HG03469 (cell line): Measurements from ENCODE around the gene CRYBA4.

Experiments used
- ATAC-seq: cut with Tn5 transposase; IDR thresholded peaks from one replicate; pipeline ENCODE4 v1.9.1; 2021; ENCODE audit warnings: mild to moderate bottlenecking, moderate library complexity, moderate number of reproducible peaks; ENCODE audit not compliant: unreplicated experiment

Gene CRYBA4

DNA sequence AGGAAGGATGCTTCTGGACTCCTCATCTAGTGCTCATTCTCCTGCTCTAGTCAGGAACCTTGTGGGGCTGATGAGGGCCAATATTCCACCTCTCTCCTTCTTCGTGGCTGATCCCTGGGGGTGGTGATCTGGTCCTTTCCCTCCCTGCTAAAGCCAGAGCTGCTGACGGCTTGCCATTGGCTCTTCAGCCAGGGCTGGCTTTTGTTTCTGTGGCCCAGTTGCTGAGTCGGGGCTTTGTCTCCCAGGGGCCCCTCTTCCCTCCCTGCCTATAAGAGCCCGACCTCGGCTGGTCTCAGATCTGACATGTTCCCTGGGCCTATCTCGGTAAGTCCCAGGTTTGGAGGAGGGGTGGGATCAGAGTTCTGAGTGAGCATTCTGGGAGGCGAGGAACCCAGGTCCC is at the start of gene CRYBA4:
Gene CRYBA4, plus strand, starts transcription at position 301 of the 400 bp plus-strand sequence. CDS start 634 bp downstream, outside the sequence.
- ATAC-seq, result no peak

DNA sequence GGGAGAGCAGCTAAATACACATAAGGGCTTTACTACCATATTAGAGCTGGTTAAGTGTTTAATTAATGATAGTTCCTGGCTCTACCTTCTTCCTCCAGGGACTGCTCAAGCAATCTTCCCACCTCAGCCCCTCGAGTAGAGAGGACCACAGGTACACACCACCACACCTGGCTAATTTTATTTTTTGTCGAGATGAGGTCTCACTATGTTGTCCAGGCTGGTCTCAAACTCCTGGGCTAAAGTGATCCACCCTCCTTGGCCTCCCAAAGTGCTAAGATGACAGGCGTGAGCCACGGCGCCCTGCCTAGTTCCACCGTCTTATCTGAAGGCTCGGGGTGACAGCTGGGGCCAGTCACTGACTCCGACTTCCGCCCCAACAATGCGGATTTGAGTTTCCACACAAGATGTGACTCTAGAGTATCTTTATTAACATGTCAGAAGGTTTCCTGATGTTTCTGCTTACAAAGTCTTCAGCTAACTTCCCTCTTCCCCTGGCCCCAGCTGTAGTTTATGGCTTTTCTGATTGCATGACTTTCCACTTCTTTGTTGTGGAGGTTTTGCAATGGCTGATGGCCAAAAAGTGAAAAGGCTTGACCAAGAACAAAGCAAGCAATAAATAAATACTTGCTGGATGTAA is 48.6 kb upstream of the CRYBA4 start:
- no peak for ATAC-seq

DNA sequence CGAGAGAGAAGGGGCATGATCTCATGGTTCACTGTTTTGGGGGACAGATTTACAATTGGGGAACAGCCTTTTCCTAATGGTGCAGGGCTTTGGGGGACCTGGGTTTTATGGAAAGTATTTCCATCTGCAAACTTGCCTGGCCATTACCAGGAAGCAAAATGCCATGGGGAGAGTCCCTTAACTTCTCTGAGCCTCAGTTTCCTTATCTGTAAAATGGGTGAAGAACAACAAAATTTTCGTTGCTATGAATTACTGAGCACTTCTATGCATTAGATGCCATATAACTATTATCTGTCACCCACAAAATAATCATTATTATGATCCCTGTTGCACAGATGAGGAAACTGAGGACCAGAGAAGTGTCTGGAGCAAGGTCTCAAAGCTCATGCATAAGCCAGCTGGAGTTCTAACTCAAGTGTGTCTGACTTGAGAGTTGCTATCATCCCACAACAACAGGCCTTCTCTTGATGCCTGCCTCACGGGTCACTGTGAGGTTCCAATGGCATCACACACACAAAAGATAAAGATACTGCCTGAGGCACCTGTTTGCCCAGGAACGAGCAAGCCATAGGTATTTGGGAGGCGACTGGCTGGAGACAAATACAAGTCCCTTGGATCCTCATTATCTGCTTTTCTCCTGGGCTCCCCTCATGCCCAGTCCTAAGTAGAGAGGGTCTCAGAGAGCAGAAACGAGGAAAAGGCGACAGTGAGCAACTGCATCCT is 47.6 kb upstream of the CRYBA4 start:
- no peak for ATAC-seq

DNA sequence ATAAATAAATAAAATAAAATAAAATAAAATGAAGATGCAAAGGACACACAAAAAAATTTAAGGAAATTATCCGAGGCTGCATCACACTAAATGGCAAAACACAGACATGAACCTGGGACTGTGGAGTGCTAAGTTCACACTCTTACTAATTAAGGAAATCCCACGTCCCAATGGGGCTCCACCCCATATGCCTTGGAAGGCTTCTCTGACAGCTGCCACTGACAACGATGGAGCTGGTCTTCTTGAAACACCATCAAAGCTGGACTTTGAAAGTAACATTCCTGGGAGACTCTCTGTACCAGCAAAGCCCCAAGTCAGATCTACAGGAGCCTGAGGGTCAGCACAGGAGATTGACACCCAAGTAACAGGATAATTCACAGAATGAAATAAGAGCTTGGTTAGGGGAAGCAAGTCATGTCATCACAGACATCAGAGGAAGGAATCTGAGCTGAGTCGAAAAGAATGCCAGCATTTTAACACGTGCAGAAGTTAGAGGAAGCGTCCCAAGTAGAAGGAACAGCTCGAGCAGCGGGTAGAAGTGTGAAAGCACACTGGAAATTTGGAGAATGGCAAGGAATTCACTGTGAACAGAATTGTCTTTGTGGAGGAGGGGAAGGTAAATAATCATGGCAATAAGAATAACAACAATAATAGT is 45.6 kb upstream of the CRYBA4 start:
- no peak for ATAC-seq

DNA sequence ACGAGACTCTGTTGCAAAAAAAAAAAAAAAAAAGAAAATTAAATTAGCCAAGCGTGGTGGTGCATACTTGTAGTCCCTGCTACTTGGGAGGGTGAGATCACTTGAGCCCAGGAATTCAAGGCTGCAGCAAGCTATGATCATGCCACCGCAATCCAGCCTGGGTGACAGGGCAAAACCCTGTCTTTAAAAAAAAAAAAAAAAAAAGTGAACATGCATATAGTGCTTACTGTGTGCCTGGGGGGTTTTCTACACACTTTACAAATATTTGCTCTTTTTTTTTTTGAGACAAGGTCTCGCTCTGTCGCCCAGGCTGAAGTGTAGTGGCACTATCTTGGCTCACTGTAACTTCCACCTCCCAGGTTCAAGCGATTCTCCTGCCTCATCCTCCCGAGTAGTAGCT is 44.7 kb upstream of the CRYBA4 start:
- no peak for ATAC-seq

DNA sequence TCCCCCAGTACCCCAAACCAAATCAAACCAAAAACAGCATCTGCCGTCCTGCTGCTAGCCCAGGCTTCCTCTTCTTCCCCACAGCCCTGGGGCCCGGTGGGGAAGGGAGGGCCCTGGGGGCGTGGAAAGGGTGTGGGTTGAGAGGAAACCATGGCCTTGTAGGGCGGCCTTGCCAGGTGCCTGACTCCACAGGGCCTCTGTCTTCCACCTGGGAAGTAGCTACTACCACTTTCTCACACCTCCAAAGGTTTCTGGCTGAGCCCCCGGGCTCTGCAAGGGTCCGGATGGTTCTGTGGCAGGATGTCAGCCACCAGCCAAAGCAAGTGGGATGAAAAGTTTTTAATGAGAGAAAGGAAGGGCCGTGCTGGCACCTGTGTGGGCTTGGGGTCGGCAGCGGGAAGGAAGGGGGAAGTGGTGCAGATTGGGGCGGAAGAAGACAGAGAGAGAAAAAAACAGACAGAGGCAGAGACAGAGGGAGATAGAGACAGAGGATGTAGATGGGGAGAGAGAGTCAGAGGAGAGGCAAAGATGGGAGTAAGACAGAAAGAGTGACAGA is 42.4 kb upstream of the CRYBA4 start:
- ATAC-seq, result no peak

DNA sequence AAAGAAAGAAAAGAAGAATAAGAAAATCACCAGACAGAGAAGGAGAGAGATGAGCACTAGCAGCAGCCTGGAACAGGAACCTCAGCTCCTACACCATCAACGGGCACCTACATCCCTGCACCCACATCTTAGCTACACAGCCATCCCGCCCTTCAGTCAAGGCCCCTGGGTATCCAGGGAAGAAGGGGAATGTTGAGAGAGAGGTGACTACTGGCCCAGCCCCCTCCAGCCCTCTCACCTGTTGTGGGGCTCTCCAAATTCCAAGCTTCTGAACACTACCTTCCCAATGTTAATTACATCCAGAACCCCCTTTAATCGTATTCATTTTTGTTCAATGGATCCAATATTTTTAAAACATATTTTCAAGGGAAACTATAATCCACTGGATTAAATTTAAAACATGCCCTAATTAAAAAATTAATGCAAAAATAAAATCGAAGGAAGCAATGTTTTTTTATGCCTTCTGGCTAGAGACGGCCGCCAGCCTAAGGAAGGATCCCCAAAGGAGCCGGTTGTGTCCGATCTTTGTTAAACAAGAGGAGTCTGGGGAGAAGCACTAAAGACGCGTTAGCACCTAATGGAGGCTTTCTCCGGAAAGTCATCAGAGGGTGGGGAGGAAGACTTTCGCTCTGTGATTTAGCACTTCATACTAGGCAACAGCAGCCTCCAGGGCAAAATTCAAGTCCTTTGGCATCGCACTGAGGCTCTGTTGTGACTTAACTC is 41.4 kb upstream of the CRYBA4 start:
- ATAC-seq, result no peak

DNA sequence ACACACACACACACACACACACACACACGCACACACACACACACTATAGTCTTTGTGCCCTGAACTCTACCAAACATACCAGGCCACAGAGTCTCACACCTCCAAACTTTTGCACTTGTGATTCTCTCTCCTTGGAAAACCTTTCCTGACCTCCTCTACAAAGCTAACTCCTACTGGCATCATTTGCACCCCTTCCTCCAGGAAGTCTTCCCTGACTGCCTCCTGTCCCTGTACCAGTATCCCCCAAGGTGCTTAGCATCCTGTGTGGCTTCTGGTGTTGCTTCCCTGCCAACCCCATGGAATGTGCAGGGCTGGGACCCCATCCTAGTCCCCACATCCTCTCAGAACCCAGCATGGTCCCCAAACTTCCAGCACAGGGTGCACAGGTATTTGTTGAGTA is 40.7 kb upstream of the CRYBA4 start:
- ATAC-seq, result no peak

DNA sequence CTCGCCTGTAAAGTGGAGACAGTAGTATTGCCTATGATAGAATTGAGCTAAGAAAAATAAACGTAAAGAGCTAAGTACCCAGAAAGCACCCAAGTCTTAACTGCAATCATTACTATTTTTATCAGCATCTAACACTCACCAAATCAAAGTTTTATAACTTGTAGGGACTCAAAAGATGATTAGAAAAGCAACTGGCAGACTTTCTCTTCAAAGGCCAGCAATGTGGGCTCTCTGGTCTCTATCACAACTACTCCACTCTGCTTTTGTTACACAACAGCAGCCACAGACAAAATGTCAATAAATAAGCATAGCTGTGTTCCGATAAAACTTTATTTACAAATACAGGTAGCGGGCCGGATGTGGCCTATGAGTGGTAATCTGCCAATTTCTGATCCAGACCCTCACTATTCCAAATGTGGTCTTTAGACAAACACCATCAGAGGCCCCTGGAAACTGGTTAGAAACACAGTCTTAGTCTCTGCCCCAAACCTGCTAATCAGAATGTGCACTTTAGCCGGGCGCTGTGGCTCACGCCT is 40.1 kb upstream of the CRYBA4 start:
- ATAC-seq, result no peak

DNA sequence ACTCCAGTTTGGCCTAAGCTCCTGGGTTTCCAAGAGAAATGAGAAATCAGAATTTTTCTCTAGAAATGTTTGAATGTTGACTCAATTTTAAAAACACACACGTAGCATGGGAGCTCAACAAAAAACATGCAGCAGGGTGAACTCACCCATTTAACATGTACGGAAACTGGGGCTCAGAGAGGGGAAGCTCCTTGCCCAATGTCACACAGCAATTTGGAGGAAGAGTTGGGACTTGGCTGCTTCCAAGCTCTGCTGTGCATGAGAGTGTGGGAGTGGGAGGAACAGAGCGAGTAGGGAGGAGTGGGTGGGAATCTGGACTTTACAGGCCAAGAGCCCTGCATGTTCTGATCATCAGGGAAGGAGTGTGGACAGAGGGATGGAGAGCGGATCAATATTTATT is 37.8 kb upstream of the CRYBA4 start:
- no peak for ATAC-seq

DNA sequence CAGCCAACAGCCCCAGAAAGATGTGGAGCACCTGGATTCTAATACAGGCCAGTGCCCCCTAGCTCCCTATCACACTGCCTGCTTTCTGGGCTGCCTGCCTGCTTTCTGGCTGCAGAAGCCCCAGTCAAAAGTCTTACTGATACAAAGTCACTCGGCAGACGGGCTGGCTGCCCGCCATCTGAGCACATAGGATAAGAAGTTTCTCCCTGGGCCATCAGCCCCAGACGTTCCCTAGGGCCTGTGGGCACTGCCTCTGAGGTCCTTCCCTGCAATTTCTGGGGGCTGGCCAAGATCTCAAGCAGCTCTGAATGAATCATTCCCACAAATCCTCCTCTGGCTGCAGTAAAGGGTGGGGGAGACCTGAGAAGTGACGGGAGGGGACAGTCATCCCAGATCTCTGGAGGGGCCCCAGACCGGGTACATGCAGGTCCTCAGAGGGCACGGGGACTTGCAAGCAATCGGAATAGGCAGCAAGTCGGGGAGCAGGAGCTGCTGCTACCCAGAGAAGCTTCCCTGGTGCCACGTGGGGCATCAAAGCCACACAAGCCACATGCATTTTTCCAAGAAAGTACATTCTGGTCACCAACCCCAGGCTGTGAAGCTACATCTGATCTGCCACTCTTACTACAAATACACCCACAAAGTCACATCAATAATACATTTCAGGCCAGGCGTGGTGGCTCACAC is 36.5 kb upstream of the CRYBA4 start:
- no peak for ATAC-seq

DNA sequence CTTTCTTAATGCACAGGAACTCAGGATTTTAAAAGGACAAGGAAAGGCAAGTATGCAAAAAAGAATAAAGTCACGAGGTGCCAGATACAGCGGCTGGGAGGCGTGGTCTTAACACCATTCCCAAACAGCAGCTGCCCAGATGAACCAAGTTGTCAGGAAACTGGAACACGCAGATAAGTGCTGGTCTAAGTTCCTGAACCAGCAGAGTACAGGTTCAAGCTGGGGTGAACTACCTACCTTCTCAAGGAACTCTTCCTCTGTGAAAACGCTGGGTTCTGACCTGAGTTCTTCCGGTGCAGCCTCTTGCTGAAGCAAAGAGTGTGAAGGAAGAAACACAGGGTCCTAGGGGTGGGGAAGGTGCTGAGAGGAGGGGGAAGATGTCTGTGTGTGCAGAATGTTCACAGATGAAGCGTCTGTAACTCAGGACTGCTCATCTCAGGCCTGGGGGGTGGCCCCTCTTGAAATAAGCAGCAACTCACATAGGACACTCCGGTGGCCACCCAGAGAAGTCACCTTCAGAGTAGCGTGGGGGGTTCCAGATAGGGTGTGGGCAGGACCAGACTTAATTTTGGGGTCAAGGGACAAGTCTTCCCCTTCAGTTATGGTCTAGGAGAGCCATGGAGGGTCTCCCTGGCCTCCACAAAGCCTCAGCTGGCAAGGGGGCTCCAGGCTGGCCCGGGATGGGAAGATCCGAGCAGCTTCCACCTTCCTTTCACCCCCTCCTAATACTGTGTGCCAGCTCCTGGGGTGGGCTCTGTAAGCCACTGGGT is 35.0 kb upstream of the CRYBA4 start:
- no peak for ATAC-seq

DNA sequence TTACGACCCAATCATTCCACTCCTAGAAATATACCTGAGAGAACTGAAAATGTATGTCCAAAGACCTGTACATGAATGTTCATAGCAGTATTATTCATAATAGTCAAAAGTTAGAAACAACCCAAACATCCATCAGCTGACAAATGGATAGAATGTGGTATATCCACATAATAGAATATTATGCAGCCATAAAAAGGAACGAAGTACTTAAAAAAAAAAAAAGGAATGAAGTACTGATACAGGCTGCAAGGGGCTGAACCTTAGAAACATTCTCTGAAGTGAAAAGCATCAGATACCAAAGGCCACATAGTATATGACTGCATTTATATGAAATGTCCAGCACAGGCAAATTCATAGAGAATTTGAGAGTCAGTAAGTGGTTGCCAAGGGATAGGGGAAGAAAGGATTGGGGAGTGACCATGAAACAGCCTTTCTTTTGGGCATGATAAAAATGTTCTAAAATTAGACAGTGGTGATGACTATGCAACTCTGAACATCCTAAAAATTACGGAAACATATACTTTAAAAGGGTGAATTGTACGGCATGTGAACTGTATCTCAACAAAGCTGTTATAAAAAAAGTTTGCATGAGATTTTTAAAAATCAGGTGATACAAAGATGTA is 33.7 kb upstream of the CRYBA4 start:
- ATAC-seq, result no peak

DNA sequence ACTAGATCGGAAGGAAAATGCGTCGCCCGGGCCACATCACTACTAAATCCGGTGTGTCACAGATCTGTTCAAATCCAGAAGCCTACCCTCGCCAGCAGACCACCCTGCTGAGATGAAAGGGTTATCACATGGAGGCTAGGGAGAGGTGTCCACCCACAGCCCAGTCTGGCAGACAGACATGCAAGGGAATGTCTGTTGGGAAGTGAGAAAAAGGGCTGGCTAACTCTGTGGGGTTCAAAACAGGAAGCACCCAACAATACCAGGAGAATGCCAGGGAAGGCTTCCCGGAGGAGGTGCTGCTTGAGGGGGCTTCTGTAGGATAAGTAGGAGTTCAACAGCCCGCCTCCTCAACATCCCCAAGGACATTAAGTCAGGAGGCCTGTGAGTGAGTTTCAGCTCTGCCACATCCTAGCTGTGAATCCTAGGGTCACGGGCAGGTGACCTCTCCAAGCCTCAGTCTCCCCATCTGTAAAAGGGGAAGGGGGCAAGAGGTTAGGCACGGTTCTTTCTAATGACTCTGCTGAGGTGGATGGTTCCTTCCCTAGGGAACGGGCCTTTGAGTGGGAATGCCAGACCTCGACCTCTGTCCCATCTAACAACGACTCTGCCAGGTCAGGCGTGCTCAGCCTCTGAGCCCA is 32.9 kb upstream of the CRYBA4 start:
- ATAC-seq, result no peak

DNA sequence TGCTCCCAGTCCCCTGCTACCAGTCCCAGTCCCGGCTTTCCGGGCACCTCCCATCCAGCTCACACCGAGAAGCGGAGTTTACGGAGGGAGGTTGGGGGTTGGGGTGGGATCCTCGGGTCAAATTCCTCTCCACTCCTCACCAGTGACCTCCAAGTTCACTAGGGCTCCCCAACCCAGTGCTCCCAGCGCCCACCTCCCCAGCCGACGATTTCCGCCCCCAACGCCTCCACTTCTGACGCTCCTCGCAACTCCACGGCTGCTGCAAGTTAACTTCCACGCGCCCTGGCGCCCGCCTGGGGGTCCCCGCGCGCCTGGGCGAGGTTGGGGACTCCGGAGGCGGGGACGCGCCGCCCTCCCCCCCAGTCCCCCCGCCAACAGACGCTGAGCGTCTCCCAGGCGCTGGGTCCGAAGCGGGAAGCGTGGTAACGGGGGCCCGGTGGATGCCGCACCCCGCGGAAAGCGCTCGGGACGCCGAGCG is 32.4 kb upstream of the CRYBA4 start:
- peak; percentile 11 for ATAC-seq

DNA sequence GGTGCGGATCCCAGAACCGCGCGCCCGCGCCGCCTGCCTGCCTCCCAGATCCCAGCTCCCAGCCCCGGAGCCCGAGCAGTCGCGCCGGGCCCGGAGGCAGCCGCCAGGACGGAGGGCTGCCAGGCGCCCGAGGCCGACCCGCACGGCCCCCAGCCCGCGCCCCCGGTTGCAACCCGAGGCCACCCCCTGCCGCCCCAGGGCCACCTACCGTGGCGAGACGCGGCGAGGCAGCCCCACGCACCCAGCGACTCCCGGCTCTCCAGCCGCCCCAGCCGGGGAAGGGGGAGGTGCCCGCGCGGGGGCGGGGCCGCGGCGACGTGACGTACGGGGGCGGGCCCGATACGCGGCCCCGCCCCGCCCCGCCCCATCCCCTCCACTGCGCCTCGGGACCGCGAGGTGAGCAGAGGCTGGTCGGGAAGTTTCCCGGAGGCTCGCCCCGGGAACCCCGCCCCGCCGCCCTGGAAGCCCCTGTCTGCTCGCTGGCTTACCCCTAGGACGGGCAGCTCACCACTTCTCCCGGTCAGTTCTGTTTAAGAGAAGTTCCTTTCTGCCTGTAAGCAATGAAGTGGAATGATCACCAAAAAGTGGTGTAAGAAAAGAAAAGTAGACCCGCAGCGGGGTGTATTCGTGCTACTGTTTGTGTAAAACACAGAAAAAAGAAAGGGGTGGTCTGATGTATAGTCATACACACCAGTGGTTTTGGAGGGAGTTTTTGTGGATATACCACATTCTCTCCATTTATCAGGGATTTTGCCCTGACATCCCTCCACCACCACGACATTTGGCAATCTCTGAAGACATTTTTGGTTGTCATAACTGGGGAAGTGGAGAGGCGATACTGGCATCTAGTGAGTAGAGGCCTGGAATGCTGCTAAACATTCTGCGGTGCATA is 31.7 kb upstream of the CRYBA4 start, which contains the start of gene TPST2:
Gene TPST2, minus strand, starts transcription at position 288 of the 892 bp plus-strand sequence. CDS start 48,502 bp downstream, outside the sequence.
- ATAC-seq, result peak; percentile 55

DNA sequence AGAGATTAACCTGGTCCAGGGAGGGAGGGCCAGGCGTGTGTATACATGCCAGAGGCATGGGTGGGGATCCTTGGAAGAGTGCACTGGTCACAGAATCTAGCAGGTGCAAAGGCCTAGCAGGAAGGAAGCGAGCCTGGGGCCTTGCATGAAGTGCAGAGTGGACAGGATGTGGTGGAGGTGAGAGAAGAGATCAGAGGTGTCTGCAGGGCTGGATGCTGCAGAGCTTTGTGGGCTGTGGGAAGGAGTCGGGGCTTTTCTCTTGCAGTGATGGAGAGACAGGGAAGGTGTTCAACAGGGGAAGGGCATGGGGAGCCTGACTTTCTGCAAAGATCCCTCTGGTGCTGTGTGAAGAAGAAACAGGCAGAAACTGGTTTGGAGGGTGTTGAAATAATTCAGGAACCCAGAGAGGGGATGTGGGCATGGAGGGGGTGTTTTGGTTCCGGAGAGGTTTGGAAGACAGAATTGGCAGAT is 29.3 kb upstream of the CRYBA4 start:
- ATAC-seq, result no peak
